Fibroblast of upper back skin (primary cell): ENCODE results near the gene CHID1.

ENCODE experiments used
- DNase-seq: peaks from one replicate; pipeline ENCODE4 v3.0.0-alpha.2; 2013

Gene CHID1

DNA sequence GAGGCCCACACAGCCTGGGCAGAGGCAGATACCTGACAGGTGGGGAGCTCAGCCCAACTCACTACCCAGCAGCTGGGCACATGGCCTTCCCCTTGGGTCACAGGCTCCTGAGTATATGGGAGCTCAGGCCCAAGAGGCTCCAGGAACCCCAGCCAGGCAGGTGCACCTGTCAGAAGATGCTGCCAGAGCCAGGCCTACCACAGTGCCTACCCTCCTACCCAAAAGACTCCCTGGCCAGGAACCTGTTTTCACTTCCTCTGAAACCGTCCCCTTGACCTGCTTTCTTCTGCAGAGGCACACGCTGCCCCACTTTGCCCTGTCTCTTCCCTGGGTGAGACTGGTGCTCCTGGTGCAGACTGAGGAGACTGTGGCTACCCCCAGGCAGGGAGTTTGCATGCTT, 2.9 kb downstream of the CHID1 start:
- no peak for DNase-seq

DNA sequence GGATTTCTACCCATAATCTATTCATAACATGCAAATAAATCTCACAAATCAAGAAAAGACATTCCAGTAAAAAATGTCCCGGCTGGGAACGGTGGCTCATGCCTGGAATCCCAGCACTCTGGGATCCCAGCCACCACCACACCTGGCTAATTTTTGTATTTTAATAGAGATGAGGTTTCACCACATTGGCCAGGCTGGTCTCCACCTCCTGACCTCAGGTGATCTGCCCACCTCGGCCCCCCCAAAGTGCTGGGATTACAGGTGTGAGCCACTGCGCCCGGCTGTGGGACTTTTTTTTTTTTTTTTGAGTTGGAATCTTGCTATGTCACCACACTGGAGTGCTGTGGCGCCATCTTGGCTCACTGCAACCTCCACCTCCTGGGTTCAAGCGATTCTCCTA, 4.7 kb downstream of the CHID1 start:
- DNase-seq, result no peak

DNA sequence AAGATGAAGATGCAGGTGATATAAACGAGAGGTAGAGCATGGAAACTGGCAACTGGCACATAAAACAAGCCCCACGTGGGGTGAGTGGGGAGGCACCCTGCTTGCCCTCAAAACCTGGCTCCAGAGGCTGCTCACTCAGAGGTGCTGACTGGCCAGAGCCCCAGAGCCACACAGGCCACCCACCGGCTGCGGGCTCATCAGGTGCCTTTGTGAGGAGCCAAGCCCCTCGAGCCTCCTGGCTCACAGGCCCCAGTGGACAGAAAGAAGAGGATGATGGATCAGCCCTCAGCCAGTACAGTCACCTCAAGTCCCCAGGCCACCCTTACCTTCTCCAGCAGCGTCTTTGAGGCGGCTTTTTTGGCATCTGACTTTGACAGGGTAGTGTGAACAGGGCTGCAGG, 6.2 kb downstream of the CHID1 start:
- DNase-seq, result no peak

DNA sequence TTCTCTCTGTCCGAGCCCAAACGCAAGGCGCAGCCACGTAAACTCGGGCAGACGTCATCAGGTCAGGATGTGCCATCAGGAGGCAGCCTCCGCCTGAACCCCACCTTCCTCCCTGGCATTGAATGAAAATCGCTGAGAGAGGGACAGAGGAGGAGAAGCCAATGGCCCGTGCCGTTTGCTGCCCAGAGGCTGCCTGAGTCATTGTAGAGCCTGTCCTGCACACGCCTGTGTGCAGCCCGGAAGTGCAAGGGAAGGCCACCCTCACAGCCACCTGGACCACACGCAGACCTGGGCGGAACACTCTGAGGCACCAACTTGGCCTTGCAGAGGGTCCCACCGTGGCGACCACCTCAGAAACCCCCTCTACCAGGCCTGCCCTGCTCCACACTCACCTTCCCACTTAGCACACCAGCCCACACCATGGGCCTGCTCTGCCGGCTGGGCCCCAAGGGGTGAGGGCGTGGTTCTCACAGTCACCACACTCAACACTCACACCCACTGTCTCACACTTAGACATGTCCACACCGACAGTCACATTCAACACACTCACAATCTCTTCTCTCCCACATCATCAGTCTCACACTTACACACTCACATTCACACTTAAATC, 9.1 kb downstream of the CHID1 start:
- no peak for DNase-seq

DNA sequence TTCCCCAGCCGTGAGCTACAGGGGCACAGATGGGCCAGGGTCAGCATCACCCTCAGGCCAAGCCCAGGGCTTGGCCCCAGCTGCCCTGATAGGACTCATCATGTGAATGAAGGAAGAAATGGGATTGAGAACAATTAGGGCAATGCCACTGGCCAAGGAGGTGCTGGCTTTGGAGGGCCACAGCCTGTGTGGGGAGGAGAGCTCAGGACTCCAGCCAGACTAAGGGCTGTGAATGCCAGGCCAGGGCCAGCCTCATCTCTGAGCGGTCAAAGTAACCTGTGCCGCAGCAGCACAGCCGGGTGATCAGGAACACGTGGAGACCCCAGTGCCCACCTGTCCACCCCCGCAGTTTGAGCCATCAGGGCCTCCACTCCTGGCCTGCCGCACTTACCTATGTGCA, 10.1 kb downstream of the CHID1 start:
- DNase-seq, result no peak

DNA sequence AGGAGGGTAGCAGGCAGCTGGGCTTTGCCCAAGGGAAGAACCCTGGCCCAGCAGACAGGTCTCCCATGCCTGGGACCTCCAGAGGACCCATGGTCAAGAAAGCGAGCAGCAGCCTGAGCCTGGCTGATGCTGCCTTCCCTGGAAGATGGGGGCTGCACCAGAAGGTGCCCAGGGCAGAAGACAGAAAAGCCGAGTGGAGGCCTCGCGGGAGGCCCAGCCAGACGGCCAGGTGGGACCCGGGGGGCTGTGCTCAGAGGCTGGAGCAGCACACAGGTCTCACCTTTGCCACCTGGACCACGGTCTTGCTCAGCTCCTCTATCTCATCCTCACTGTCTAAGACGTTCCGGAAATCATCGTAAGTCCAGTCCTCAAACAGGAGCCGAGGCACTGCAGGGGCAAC, 10.9 kb downstream of the CHID1 start:
- DNase-seq, result no peak

DNA sequence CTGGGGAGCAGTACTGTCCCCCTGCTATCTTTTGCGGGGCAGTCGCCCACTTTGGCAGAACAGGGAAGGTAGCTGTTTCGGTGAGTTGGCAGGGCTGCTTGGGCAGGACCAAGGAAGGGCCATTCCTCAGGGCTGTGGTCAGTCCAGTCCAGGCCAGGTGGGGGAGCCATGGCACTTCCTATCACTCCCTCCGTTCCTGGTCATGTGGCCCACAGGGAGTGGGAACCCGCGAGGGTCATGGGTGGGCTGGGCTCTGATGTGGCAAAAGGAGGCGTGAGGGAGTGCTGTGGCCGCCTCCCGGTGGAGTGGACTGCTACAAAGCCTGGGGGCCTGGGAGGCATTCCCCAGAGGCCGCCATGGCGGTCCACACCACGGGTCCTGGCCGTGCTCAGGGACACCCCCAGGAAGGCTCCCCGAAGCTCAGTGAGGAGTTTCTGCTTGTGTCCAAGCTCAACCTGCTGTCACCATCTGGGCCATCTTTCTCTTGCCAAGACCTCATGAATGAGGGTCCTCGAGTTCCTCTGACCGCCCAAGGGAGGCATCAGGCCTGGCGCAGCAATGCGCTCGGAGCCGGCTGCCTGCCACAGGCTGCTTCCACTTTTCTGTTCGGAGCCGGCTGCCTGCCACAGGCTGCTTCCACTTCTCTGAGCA, 11.9 kb downstream of the CHID1 start:
- DNase-seq, result no peak

DNA sequence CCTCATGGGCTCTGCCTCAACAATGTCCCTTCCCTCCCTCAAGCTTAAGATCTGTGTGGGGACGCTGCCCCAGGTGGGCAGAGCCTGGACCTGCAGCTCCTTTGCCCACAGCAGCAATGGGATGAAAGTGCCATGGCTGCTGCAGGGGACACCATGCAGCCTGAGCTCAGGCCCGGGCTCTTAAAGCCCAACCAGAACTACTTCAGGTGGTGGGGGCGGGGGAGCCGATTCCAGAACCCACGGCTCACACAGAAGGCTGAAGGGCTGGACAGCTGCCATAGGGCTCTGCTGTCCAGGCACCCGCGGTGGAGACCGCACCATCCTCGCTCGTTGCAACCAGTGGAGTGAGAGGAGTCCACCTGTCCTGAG, 12.5 kb downstream of the CHID1 start:
- DNase-seq, result peak; percentile 18

DNA sequence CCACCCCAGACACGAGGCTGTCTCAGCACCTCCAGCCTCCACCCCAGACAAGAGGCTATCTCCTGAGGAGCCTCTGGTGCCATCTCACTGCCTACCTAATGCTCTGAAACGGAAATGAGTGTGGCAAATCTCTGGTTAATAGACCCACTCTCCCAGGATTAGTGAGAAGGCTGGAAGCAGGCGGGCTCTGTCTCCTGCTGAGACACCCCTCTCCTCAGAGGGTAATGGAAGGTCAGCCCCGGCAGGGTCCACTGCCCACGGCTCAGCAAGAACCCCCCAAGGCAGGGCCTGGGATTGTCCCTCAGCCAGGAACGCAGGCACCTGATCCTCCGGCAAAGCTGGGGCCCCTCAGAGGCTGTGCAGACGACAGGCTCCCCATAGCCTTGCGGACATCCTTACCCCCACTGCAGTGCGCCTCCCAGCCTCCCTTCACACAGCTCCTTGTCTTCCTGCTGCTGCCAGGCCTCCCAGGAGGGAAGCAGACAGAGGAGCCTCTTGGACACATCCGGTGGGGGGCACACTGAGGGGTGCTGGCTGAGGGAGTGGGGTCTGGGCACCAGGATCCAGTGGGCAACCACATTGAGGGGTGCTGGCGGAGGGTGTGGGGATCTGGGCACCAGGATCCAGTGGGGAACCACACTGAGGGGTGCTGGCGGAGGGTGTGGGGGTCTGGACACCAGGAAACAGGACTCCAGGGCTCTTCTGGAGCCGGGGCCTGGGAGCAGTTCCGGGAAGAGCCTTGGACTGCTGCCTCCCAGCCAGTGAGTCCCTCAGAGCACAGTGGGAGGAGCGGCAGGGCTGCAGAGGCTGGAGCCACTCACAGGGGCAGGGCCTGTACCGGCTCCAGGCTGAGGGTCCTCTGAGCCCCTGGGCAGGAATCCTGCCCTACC, 13.1 kb downstream of the CHID1 start:
- no peak for DNase-seq

DNA sequence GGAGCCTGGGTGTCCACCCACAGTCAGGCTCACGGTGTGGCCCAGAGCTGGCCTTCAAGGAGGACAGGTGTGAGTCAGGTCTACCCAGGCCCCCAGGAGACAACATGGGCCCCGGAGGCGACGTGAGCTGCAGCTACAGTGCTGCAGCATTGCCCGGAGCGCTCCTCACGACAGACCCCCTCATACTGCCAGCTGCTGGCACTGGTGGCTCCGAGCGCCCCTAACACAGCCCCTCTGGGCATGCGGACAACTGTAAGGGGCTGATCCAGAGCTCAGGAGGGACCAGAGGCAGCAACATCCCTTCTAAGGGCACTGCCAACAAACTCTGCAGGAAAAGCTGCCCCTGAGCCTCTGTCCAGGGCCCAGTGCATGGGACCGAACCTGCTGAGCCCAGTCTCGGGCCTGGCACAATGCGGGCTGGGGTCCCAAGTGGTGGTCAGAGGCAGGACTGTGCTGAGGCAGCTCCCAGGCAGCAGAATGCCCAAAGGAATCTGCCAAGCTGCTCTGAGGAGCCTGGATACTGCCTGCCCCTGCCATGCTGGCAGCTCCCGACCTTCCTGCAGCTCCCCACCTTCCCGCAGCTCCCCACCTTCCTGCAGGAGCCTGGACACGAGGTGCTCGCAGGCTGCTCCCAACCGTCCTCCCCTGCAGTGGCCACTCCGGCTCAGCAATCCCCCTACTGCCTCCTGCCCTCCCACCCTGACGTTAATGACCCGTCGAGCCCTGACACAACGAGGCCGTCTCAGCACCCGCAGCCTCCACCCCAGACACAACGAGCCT, 15.1 kb downstream of the CHID1 start:
- no peak for DNase-seq

DNA sequence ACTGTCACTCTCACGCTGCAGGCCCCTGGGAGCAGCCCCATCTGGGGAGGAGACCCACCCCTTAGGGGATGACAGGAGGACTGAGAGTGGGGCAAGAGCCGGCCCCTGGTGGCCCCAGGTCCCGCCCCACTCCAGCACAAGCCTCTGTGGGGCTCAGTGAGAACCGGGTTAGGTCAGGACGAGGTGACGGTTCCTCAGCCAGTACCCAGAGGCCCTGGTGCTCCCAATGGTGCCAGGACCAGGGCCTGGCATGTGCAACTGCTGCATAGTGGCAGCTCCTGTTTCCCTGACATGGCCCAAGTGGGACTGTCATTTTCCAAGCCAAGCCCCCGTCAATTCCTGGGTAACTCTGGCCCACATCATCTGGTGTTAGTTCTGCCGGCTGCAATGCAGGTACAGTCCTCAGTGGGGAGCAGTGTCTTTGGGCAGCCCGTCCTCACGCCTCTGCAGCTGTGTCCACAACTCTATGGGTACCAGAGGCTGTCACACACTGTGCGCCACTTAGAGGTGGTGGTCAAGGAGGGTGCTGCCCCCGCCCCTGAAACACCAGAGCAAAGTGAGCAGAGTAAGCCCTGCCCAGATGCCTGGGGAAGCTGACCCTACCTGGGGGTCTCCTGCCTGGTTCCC, 15.9 kb downstream of the CHID1 start:
- no peak for DNase-seq

DNA sequence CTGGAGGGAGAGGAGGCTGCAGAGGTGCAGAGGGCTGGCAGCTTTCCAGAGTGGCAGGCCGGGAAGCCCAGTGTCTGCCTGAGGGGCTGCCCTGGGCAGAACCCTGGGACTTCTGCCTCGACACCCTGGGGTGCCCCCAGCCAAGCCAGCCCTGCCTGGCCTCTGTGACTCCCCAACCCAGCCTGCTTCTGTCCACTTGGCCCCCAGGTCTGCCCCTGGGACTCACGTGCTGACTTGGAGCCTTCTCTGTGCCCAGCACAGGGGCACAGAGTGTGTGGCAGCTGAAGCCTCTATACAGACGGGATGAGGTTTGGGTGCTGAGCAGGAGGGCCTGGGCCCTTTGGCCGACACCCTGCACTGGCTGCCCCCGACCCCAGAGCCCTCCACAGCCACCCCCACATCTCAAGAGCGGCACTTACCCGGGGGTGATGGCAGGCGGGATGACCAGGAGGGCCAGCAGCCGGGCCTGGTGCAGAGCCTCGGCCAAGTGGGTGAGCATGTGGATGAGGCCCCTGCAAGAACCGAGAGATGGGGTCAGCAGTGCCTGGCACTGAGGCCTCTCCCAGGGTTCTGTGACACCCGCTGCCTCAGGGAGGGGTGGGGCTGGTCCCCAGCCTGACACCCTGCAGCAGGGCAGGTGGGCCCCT, 17.5 kb downstream of the CHID1 start:
- DNase-seq, result no peak

DNA sequence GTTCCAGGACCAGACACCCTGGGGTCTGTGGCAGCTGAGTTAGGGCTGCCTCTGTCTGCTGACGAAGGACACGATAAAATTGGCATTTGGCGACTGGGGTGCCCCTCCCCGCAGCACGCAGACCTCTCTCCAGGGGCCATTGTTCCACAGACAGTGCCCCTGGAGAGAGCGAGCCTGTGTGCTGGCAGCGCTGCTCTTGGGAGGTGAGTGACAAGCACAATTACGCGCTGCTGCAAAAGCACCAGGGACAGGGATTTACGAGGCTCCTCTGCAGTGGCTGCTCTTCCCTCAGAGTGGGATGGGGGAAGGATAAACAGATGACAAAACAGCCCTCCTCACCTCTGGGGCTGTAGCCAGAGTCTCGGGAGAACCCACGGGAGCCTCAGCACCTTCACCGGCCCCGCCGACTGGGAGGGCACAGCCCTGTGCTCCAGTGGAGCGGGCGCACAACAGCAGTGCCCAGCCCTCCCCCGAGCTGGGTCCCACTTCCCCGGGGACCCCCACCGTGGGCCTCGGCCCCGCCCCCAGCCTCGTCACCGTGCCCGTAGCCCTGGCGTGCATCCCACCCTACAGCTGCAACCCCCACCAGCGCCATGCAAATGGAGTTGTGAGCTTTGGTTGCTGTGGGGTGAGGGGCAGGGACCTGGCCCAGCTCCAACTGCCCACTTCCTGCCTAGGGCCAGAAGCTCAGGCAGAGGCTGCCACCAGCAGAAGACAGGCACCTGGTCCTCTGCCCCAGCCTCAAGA, 19.6 kb downstream of the CHID1 start:
- DNase-seq, result no peak

DNA sequence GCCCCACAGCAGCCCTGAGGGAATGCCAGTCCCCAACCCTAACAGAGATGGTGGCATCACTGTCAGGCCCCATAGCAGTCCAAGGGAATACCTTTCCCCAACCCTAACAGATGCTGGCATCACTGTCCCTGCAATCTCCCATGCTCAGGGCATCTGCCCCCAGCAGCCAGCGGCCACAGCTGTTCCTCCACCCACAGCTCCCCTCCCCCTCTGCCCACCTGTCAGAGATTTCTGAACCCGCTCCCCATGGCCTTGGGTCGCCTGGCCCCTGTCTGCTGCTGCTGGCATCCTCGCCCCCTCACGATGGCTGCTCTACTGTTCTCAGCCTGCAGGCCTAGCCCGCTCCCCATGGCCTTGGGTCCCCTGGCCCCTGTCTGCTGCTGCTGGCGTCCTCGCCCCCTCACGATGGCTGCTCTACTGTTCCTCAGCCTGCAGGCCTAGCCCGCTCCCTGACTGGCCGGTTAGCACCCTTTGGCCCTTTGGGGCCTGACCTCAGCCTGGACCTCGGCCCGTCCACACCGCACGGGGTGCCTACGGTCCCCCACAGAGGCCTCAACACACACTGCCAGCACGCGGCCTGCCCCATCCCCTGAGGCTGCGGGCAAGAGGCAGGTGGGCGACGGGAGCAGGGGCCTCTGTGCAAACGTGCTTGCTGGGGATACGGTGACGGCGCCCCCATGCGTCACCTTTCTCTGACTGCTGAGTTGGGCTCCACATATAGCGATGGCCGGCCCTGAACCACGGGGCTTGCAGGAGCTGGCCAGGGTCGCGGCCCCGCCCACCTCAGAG, 20.7 kb downstream of the CHID1 start:
- no peak for DNase-seq

DNA sequence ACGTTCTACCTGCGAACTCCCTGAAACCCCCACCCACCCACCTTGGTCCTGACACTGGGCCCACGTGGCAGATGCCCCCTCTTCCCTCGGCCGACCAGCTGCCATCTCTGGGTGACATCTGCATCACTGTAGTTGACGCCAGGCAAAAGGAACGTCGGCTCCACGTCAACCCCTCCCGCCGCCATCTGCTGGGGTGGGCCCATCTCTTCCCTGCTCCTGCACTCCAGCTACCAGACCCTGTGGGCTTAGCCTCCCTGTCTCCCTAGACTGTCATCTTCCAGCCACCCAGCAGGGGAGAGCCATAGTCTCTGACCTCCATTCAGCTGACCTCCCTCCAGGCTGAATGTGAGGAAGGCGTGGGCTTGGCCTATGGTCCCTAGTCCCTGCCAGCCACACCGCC, 21.4 kb downstream of the CHID1 start:
- DNase-seq, result no peak

DNA sequence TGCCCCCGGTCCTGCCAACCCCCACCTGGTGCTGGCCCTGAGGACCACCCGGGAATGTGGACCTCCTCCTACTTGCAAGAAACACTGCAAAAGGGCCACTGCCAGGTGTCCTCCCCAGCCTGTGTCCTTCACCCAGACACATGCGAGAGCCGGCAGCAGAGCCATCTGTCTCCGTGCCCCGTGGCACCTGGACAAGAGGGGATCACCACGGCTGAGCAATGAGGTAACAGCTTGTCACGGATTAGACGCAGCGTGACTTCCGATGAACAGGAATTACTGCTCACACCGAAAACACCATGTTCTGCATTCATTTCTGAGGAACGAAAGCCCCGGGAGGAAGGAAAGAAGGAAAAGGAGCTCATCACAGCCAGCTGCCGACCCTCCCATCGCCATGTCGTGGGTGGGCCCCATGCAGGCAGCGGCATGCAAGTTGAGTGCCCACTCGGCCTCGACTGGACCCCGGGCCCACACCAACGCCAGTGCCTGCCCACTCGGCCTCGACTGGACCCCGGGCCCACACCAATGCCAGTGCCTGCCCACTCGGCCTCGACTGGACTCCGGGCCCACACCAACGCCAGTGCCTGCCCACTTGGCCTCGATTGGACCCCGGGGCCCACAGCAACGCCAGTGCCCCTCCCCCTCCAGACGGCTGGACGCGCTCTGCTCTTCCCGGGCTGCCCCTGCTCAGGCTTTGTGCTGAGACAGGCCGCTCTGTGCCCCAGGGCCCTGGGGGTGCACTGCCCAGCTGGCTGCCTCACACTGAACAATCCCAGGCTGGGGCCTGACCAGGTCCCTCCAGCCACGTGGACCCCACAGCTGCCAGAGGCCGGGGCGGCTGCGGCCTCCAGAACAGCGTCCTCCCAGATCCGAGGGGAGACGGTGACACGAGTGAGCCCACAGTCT, 22.0 kb downstream of the CHID1 start:
- DNase-seq, result no peak

DNA sequence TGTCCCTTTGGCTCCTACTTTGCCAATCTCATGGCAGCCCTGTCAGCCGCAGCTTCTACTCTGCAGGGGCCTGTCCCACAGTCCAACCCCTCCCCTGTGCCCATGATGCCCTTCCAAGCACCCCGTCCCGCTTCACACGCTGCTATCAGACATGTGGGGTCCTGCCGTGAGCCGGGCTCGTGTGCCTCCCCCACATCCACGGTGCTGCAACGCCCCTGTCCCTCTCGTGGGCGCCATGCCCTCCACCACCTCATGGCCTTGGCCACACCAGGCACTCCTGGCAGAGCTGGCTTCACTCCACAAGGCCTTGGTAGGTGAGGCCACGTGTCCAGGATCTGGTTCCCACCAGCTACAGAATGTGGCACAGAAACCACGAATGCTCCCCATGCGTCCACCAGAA, 23.0 kb downstream of the CHID1 start:
- no peak for DNase-seq

DNA sequence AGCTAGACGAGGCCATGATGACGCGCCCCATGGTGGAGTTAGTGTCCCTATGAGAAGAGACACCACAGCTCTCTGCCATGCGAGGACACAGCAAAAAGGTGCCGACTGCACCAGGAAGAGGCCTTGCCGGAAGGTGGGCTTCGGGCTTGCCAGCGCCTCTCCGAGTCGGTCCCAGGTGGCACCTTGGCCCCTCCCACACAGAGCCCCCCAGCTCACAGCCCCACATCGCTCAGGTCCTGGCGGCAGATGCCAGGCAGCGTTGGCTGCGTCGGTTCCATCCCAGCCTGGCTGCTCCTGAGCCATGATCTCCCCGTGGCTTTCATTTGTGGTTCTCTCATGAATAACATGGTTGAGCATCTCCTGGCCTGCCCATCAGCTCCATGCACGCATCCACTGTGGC, 24.0 kb downstream of the CHID1 start:
- DNase-seq, result no peak

DNA sequence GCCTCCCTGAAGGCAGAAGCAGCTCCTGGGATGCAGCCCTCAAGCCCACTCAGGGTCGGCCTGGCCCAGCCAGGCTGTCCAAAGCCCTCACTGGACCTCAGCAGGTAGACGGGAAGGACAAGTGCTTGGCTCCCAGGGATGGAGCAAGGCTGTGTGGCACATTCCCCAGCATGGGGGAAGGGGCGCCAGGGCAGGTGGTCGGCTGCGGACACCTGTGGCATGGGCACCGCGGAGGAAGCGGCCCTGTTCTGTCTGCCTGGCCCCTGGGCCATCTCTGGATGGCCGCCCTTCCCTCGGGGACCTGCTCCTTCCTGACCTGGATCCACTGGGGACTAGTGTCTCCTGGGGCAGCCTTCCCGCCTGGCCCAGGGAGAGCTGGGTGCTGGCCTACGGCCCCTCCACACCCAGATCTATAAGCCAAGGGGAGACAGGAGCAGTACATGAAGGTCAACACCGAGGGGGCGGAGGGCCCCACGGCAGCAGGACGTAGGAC, 26.0 kb downstream of the CHID1 start:
- no peak for DNase-seq

DNA sequence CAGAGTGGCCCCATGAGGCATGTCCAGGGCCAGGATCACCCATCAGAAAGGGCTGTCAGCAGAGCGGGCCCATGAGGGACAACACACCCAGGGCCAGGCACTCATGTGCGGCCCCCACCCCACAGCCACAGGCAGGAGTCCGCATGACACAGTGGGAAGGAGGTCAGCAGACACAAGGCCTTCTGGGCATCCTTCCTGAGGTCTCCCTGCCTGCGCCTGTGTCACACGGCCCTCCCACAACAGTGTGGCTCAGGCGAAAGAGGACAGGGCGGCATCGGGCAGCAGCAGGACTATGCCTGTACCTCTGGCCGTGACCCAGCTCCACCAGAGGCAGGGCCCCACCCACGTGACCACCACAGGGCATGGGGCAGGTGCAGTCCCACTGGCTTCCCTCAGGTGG, 27.1 kb downstream of the CHID1 start:
- DNase-seq, result no peak
